Natural killer cell (primary cell): ENCODE data around the gene DCAF11. TPM values are rescaled to one million over a fixed set of nuclear protein-coding genes. Genes with fewer than 3 reads are reported as not detected.

Source experiments
- ATAC-seq, 3 donors: fragments of 150-1000 bp in 2 of 3; fragments of 200-7000 bp in 1 of 3; cut with Tn5 transposase; 1 replicate in 1 of 3; 2 replicates in 2 of 3; pipeline ENCODE4 v1.10.0; 2021; ENCODE audit warnings: mild to moderate bottlenecking in 2 of 3, moderate library complexity in 2 of 3
- DNase-seq, 2 donors: peaks; one replicate each; pipeline versions ENCODE4 v3.0.0 to v3.0.0-alpha.2; 2013 to 2021; ENCODE audit warnings: mixed read lengths in 1 of 2
- H3K27ac ChIP-seq: one replicate; pipeline ENCODE4 v1.5.1; 2013; ENCODE audit warnings: mild to moderate bottlenecking, low read length
- H3K27me3 ChIP-seq: one replicate; pipeline ENCODE4 v1.6.1; 2013; ENCODE audit warnings: low read length; ENCODE audit not compliant: control insufficient read depth, insufficient read depth
- H3K36me3 ChIP-seq: one replicate; pipeline ENCODE4 v1.6.1; 2013; ENCODE audit warnings: low read length; ENCODE audit not compliant: control insufficient read depth, insufficient read depth
- H3K4me1 ChIP-seq: one replicate; pipeline ENCODE4 v1.6.1; 2013; ENCODE audit warnings: low read length; ENCODE audit not compliant: control insufficient read depth, insufficient read depth
- H3K4me3 ChIP-seq: one replicate; pipeline ENCODE4 v1.5.1; 2013; ENCODE audit warnings: low read length
- H3K9me3 ChIP-seq: one replicate; pipeline ENCODE4 v1.6.1; 2013; ENCODE audit warnings: low read length; ENCODE audit not compliant: control insufficient read depth, insufficient read depth
- H3K27ac Mint-ChIP-seq, 2 donors: one replicate each; pipeline ENCODE4 v1.8.0; 2022; ENCODE audit warnings: mild to moderate bottlenecking in 2 of 2, mixed read lengths in 2 of 2, moderate library complexity in 1 of 2
- H3K27me3 Mint-ChIP-seq, 2 donors: one replicate each; pipeline ENCODE4 v1.8.0; 2022; ENCODE audit warnings: low read depth in 2 of 2, mixed read lengths in 2 of 2
- H3K36me3 Mint-ChIP-seq: one replicate; pipeline ENCODE4 v1.8.0; 2022; ENCODE audit warnings: mixed read lengths
- H3K4me1 Mint-ChIP-seq, 2 donors: one replicate each; pipeline ENCODE4 v1.8.0; 2022; ENCODE audit warnings: mixed read lengths in 2 of 2
- H3K4me3 Mint-ChIP-seq: one replicate; pipeline ENCODE4 v1.8.0; 2022; ENCODE audit warnings: mild to moderate bottlenecking, moderate library complexity, mixed read lengths
- H3K9me3 Mint-ChIP-seq, 2 donors: one replicate each; pipeline ENCODE4 v1.8.0; 2022; ENCODE audit warnings: mixed read lengths in 2 of 2
- WGBS: methylation state at CpG from one replicate; pipeline ENCODE4 v1.1.7; 2013; ENCODE audit warnings: missing lambda C conversion rate; ENCODE audit not compliant: insufficient coverage; 5-methylcytosine and 5-hydroxymethylcytosine counted together
- intact Hi-C: fragments of 100-400 bp; cut with micrococcal nuclease; formaldehyde crosslinking; loops from one replicate; pipeline ENCODE4 v1.14.2; 2022
- total RNA-seq, 4 donors: library from RNA; stranded (reverse); fragments of 120-200 nt in 1 of 4; gene quantifications; one replicate each; pipeline versions ENCODE4 v1.2.3 to v1.2.4, GENCODE V29; 2013 to 2022
- TF ChIP-seq, protein P1 (sequence below): fragments of 200-600 bp; IDR thresholded peaks from one replicate; pipeline ENCODE4 v1.8.0; 2022; ENCODE audit warnings: antibody characterized with exemption

DCAF11 gene
- 10 to 100 TPM; 77.5 to 99.3 (median 96.3) TPM for total RNA-seq
- total RNA-seq (2013): 93.4 TPM

DNA sequence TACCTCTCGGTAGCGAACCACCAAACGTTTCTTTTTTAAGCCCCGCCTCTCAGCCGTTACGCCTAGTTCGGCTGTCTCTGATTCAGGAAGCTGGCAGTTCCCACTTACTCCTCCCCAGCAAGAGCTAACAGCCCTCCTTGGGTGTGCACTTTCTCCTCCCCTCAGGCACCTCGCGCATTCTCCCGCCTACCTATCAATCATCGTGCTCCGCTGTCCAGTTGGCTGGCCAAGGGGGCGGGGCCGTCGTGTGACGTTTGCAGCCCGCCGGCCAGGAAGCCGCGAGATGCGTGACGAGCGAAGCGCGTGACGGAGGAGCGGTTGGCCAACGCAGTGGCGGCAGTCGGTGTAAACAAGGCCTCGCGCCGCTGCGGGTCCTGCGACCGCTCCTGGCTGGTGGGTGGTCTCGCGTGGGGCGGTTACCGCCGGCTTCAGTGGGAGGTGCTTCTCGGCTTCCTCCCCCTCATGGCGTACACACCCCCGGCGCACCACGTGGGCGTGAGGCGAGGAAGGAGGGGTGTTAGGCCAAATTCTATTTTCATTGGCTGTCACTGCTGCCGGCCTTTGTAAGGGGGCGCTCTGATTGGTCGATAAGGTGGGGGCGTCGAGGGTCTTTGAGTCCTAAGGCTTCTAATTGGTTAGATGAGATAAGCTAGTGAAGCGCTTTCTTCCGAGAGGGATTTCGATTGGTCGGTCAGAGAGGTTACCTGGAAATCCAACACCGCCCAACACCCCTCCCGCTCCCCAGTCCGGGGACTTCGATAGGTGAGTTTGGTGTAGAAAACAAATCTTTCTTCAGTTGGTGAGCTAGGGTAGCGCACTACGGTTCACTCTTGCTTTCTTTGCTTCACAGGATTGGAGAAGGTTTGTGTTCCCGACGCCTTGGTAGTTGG, at the start of gene DCAF11, which contains the start of gene NRL:
DCAF11 (plus strand) TSS at position 246 of the 890 bp plus-strand sequence. CDS start 818 bp downstream, outside the sequence.
NRL (minus strand) TSS at position 418 of the 890 bp plus-strand sequence. CDS start 32,101 bp downstream, outside the sequence.
- peaks cover 22 to 27% of the 10 kb centered on the region in 2 donors for H3K4me1 Mint-ChIP-seq
- Histone ChIP-seq H3K27ac (peak within 1 kb of the TSS; percentile 100), H3K27me3 (no peaks in the 10 kb centered on the region), H3K4me1 (peaks cover 24% of the 10 kb centered on the region), H3K9me3 (no peaks in the 10 kb centered on the region), H3K4me3 (peak within 1 kb of the TSS; percentile 62), H3K36me3 (peaks cover 28% of the 10 kb centered on the region)
- peak within 1 kb of the TSS; percentile 96 to 99 for H3K27ac Mint-ChIP-seq
- H3K9me3 Mint-ChIP-seq: no peaks in the 10 kb centered on the region
- ATAC-seq (peak; percentile 81 to 94 (median 83)), DNase-seq (peak; percentile 99)
- H3K4me3 Mint-ChIP-seq: peak within 1 kb of the TSS; percentile 99
- intact Hi-C loops: loop anchor here (1.0 to 2.0 kb wide), 10 partner anchors 22 to 328 kb away; partner anchors contain the start of genes CARMIL3, CHMP4A, DHRS1 and EMC9
- WGBS: under 1% methylated on average over 55 of the region's 65 CpGs
- H3K36me3 Mint-ChIP-seq: peaks cover 6% of the 10 kb centered on the region
- TF ChIP-seq, protein P1, sequence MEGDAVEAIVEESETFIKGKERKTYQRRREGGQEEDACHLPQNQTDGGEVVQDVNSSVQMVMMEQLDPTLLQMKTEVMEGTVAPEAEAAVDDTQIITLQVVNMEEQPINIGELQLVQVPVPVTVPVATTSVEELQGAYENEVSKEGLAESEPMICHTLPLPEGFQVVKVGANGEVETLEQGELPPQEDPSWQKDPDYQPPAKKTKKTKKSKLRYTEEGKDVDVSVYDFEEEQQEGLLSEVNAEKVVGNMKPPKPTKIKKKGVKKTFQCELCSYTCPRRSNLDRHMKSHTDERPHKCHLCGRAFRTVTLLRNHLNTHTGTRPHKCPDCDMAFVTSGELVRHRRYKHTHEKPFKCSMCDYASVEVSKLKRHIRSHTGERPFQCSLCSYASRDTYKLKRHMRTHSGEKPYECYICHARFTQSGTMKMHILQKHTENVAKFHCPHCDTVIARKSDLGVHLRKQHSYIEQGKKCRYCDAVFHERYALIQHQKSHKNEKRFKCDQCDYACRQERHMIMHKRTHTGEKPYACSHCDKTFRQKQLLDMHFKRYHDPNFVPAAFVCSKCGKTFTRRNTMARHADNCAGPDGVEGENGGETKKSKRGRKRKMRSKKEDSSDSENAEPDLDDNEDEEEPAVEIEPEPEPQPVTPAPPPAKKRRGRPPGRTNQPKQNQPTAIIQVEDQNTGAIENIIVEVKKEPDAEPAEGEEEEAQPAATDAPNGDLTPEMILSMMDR: no peak
- no peaks in the 10 kb centered on the region for H3K27me3 Mint-ChIP-seq

DNA sequence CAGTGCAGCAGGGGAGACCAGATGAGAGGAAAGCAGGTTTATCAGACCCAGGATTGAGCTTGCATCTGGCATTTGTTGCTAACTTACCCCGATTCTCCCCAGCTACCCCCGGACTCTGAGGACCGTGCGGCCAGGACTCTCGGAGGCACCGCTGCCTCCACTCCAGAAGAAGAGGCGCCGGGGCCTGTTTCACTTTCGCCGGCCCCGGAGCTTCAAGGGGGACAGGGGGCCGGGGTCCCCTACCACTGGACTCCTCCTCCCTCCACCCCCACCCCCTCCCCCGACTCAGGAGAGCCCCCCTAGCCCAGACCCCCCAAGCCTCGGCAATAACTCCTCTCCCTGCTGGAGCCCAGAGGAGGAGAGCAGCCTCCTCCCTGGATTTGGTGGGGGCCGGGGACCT, 49.7 kb upstream of the DCAF11 start:
- H3K4me1 Mint-ChIP-seq: no peaks in the 10 kb centered on the region
- no peaks in the 10 kb centered on the region for H3K36me3 Mint-ChIP-seq
- H3K4me1 ChIP-seq: no peaks in the 10 kb centered on the region
- no peaks in the 10 kb centered on the region for H3K9me3 Mint-ChIP-seq
- H3K27me3 ChIP-seq: no peaks in the 10 kb centered on the region
- no peak overlapping the region for H3K4me3 ChIP-seq
- intact Hi-C loops: no loop called here
- no peaks in the 10 kb centered on the region for H3K27me3 Mint-ChIP-seq
- ATAC-seq (no peak), DNase-seq (no peak)
- no peaks in the 10 kb centered on the region for H3K9me3 ChIP-seq
- TF ChIP-seq, protein P1: no peak
- no peak overlapping the region for H3K27ac Mint-ChIP-seq
- WGBS: 97% methylated on average over 6 of the region's 15 CpGs
- no peak overlapping the region for H3K27ac ChIP-seq
- no peak overlapping the region for H3K4me3 Mint-ChIP-seq
- H3K36me3 ChIP-seq: no peaks in the 10 kb centered on the region

DNA sequence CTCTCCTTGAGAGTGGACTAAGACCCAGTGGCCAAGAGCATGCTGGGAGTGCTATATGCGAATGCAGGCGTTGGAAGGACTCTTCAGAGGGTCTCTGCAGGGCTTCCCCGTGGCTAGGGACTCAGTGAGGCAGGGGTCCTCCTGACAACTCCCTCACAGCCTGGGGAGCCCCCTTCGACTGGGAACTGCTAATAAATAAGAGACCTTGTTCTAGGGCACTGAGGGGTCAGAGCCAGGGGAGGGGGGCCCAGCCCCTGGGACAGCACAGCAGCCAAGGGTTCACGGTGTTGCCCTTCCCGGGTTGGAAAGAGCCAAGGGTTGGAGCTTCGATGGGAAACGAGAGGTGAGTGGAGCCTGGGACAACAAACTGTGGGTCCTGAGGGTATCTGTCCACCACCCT, 49.2 kb upstream of the DCAF11 start:
- Mint-ChIP-seq H3K4me1 (no peaks in the 10 kb centered on the region), H3K27ac (no peak overlapping the region)

More for the DNA sequence above, 49.2 kb upstream of the DCAF11 start:
- no peak for DNase-seq
- H3K27ac ChIP-seq: no peak overlapping the region
- WGBS: 84% methylated on average over 8 of the region's 8 CpGs
- H3K9me3 ChIP-seq: no peaks in the 10 kb centered on the region
- H3K27me3 ChIP-seq: no peaks in the 10 kb centered on the region
- no peaks in the 10 kb centered on the region for H3K36me3 ChIP-seq
- TF ChIP-seq, protein P1: no peak
- H3K4me3 ChIP-seq: no peak overlapping the region
- Mint-ChIP-seq H3K27me3 (no peaks in the 10 kb centered on the region), H3K9me3 (no peaks in the 10 kb centered on the region), H3K36me3 (no peaks in the 10 kb centered on the region), H3K4me3 (no peak overlapping the region)
- ATAC-seq: no peak
- no peaks in the 10 kb centered on the region for H3K4me1 ChIP-seq
- intact Hi-C loops: no loop called here
